GM23338 (cell line): ENCODE data around the gene RNF166.

ENCODE experiments used
- CTCF ChIP-seq, 2 experiments: fragments of 200-600 bp in 1 of 2; sonication (generic) in 1 of 2; conservative IDR thresholded peaks; 2 replicates each; pipeline versions ENCODE4 v1.5.1 to v1.6.1; 2016 to 2017; ENCODE audit warnings: antibody characterized with exemption in 2 of 2, low read depth in 2 of 2, mild to moderate bottlenecking in 2 of 2, moderate library complexity in 1 of 2
- ETS1 ChIP-seq: IDR thresholded peaks from 2 replicates; pipeline ENCODE4 v1.6.1; 2016; ENCODE audit warnings: antibody characterized with exemption
- EZH2 ChIP-seq: fragments of 200-600 bp; sonication (generic); IDR thresholded peaks from one replicate; pipeline ENCODE4 v1.8.0; 2017; ENCODE audit warnings: antibody characterized with exemption, mild to moderate bottlenecking, low read depth; ENCODE audit not compliant: unreplicated experiment
- EZH2phosphoT487 ChIP-seq: fragments of 200-600 bp; sonication (generic); IDR thresholded peaks from one replicate; pipeline ENCODE4 v1.8.1; 2018; ENCODE audit warnings: antibody characterized with exemption; ENCODE audit not compliant: unreplicated experiment
- POLR2AphosphoS5 ChIP-seq: IDR thresholded peaks from 2 replicates; pipeline ENCODE4 v1.6.1; 2016; ENCODE audit warnings: antibody characterized with exemption, low read depth
- REST ChIP-seq: IDR thresholded peaks from one replicate; pipeline ENCODE4 v1.6.1; 2018; ENCODE audit warnings: antibody characterized with exemption; ENCODE audit not compliant: unreplicated experiment

- TF ChIP-seq REST (no peak), CTCF (conservative IDR thresholded peaks at IDR 0.05; ENCODE audit: low read depth in 2 of 2) (no peak), POLR2AphosphoS5 (no peak), EZH2 (no peak), ETS1 (no peak), EZH2phosphoT487 (no peak)
These were observed 26.7 kb upstream of the RNF166 start for GRCh38 chr16:88732961-88733294.
